Measurements from ENCODE around the gene NFYC.

Gene NFYC

GRCh38 chr1:40762144-40762923 is 70.8 kb downstream of the NFYC start:
- Histone ChIP-seq H3K27me3 (ENCODE audit: insufficient read depth, low read length, poor library complexity, severe bottlenecking) (no peaks in the 10 kb centered on the region), H3K4me1 (ENCODE audit: insufficient read depth, low read length, poor library complexity, severe bottlenecking) (peaks cover 18% of the 10 kb centered on the region), H3K4me2 (ENCODE audit: low read depth, low read length, poor library complexity, severe bottlenecking) (no peak overlapping the region), H3F3A (ENCODE audit: low read depth) (no peaks in the 10 kb centered on the region), H3K9me2 (replicated peaks; ENCODE audit: low read depth, low read length) (no peaks in the 10 kb centered on the region), H3K9ac (ENCODE audit: low read depth, low read length, poor library complexity, severe bottlenecking) (no peak overlapping the region), H3K36me3 (ENCODE audit: insufficient read depth, low read length) (peaks cover 93% of the 10 kb centered on the region; the same call in 1 of the 2 replicates), H4K20me1 (ENCODE audit: insufficient read depth, low read length, poor library complexity, severe bottlenecking) (no peaks in the 10 kb centered on the region), H3K79me2 (ENCODE audit: insufficient read depth, low read length) (no peaks in the 10 kb centered on the region), H3K9me3 (ENCODE audit: insufficient read depth, low read depth, low read length) (no peaks in the 10 kb centered on the region), H2AFZ (ENCODE audit: low read length) (no peak overlapping the region), H3K4me3 (ENCODE audit: low read length, poor library complexity, severe bottlenecking) (no peak overlapping the region)
- TF ChIP-seq CTCF (conservative IDR thresholded peaks at IDR 0.05; ENCODE audit: low read length) (no peak), EZH2phosphoT487 (IDR thresholded peaks at IDR 0.05; ENCODE audit: borderline replicate concordance) (no peak)

GRCh38 chr1:40763742-40764532 is 72.4 kb downstream of the NFYC start:
- Histone ChIP-seq H4K20me1 (ENCODE audit: insufficient read depth, low read length, poor library complexity, severe bottlenecking) (no peaks in the 10 kb centered on the region), H2AFZ (ENCODE audit: low read length) (no peak overlapping the region), H3F3A (ENCODE audit: low read depth) (no peaks in the 10 kb centered on the region), H3K9me2 (replicated peaks; ENCODE audit: low read depth, low read length) (no peaks in the 10 kb centered on the region), H3K4me1 (ENCODE audit: insufficient read depth, low read length, poor library complexity, severe bottlenecking) (peaks cover 18% of the 10 kb centered on the region), H3K4me2 (ENCODE audit: low read depth, low read length, poor library complexity, severe bottlenecking) (peak overlapping the region; percentile 60), H3K79me2 (ENCODE audit: insufficient read depth, low read length) (no peaks in the 10 kb centered on the region), H3K9ac (ENCODE audit: low read depth, low read length, poor library complexity, severe bottlenecking) (peak overlapping the region; percentile 59), H3K27me3 (ENCODE audit: insufficient read depth, low read length, poor library complexity, severe bottlenecking) (no peaks in the 10 kb centered on the region), H3K36me3 (ENCODE audit: insufficient read depth, low read length) (peaks cover 92% of the 10 kb centered on the region; the same call in 1 of the 2 replicates), H3K4me3 (ENCODE audit: low read length, poor library complexity, severe bottlenecking) (peak overlapping the region; percentile 28), H3K9me3 (ENCODE audit: insufficient read depth, low read depth, low read length) (no peaks in the 10 kb centered on the region)
- TF ChIP-seq CTCF (conservative IDR thresholded peaks at IDR 0.05; ENCODE audit: low read length): no peak

GRCh38 chr1:40764981-40765380 is 73.5 kb downstream of the NFYC start:
- TF ChIP-seq EZH2phosphoT487 (IDR thresholded peaks at IDR 0.05; ENCODE audit: borderline replicate concordance) (no peak), CTCF (conservative IDR thresholded peaks at IDR 0.05; ENCODE audit: low read length) (no peak)
- H3K36me3 ChIP-seq (ENCODE audit: insufficient read depth, low read length): peaks cover 92% of the 10 kb centered on the region; the same call in 1 of the 2 replicates
- no peaks in the 10 kb centered on the region for H3F3A ChIP-seq (ENCODE audit: low read depth)
- H3K9me2 ChIP-seq (replicated peaks; ENCODE audit: low read depth, low read length): no peaks in the 10 kb centered on the region
- no peak overlapping the region for H3K4me2 ChIP-seq (ENCODE audit: low read depth, low read length, poor library complexity, severe bottlenecking)
- no peaks in the 10 kb centered on the region for H3K79me2 ChIP-seq (ENCODE audit: insufficient read depth, low read length)
- no peak overlapping the region for H2AFZ ChIP-seq (ENCODE audit: low read length)
- H3K4me1 ChIP-seq (ENCODE audit: insufficient read depth, low read length, poor library complexity, severe bottlenecking): peaks cover 21% of the 10 kb centered on the region
- H3K27me3 ChIP-seq (ENCODE audit: insufficient read depth, low read length, poor library complexity, severe bottlenecking): no peaks in the 10 kb centered on the region
- H3K9me3 ChIP-seq (ENCODE audit: insufficient read depth, low read depth, low read length): no peaks in the 10 kb centered on the region
- H3K4me3 ChIP-seq (ENCODE audit: low read length, poor library complexity, severe bottlenecking): no peak overlapping the region
- no peak overlapping the region for H3K9ac ChIP-seq (ENCODE audit: low read depth, low read length, poor library complexity, severe bottlenecking)
- no peaks in the 10 kb centered on the region for H4K20me1 ChIP-seq (ENCODE audit: insufficient read depth, low read length, poor library complexity, severe bottlenecking)
